IMR-90 (cell line): ENCODE measurements around the gene COL4A3. TPM values are rescaled to one million over a fixed set of nuclear protein-coding genes. Genes with fewer than 3 reads are reported as not detected.

ENCODE experiments used
- ATAC-seq: fragments of 200-7000 bp; cut with Tn5 transposase; 2 replicates; pipeline ENCODE4 v1.9.1; 2020; ENCODE audit warnings: low read depth, mild to moderate bottlenecking, moderate library complexity
- BruUV-seq: library from RNA; stranded (reverse); fragments of 400-500 nt; replicated peaks from 2 replicates; lab custom pipeline; 2021; lab: Mats Ljungman, UMichigan
- CTCF ChIA-PET: fragments of 300-600 bp; formaldehyde crosslinking; extraction: SDS; loops from one replicate; lab custom pipeline; 2021; ENCODE audit warnings: antibody characterized with exemption; lab: Yijun Ruan, JAX
- POLR2A ChIA-PET: fragments of 300-600 bp; sonication (Branson Sonifier 250); formaldehyde crosslinking; loops from one replicate; lab custom pipeline; 2022; ENCODE audit warnings: antibody characterized with exemption; ENCODE audit not compliant: unreplicated experiment; lab: Charles Lee
- DNase-seq: peaks from one replicate; pipeline ENCODE4 v3.0.0; 2013
- H2AFZ ChIP-seq: replicated peaks from 2 replicates; pipeline ENCODE3; 2013; ENCODE audit warnings: low read length, mild to moderate bottlenecking; ENCODE audit not compliant: poor library complexity
- H2AK5ac ChIP-seq: 2 replicates; pipeline ENCODE4 v1.6.1; 2013; ENCODE audit warnings: low read depth, low read length, inconsistent platforms
- H2AK9ac ChIP-seq: replicated peaks from 2 replicates; pipeline ENCODE3; 2013; ENCODE audit warnings: mild to moderate bottlenecking, low read depth, low read length, moderate library complexity; ENCODE audit not compliant: poor library complexity
- H2BK120ac ChIP-seq: 2 replicates; pipeline ENCODE4 v1.6.1; 2013; ENCODE audit warnings: low read depth, low read length, inconsistent platforms
- H2BK15ac ChIP-seq: 3 replicates; pipeline ENCODE4 v1.6.1; 2013; ENCODE audit warnings: low read depth, low read length, inconsistent platforms
- H2BK20ac ChIP-seq: 2 replicates; pipeline ENCODE4 v1.6.1; 2013; ENCODE audit warnings: low read depth, mild to moderate bottlenecking, inconsistent platforms, low read length, moderate library complexity
- H2BK5ac ChIP-seq: 2 replicates; pipeline ENCODE4 v1.6.1; 2013; ENCODE audit warnings: mild to moderate bottlenecking, low read depth, low read length, inconsistent platforms; ENCODE audit not compliant: poor library complexity, severe bottlenecking
- H3K14ac ChIP-seq: replicated peaks from 2 replicates; pipeline ENCODE4 v1.6.1; 2013; ENCODE audit warnings: low read depth, low read length, inconsistent platforms
- H3K18ac ChIP-seq: 2 replicates; pipeline ENCODE4 v1.6.1; 2013; ENCODE audit warnings: low read depth, low read length, control low read depth
- H3K23ac ChIP-seq: 2 replicates; pipeline ENCODE4 v1.6.1; 2013; ENCODE audit warnings: low read depth, low read length, inconsistent platforms
- H3K27ac ChIP-seq: 2 replicates; pipeline ENCODE4 v1.5.1; 2013; ENCODE audit warnings: mild to moderate bottlenecking, control low read depth, low read length; ENCODE audit not compliant: insufficient read depth
- H3K27me3 ChIP-seq: 2 replicates; pipeline ENCODE4 v1.6.1; 2013; ENCODE audit warnings: low read length; ENCODE audit not compliant: control insufficient read depth, insufficient read depth
- H3K36me3 ChIP-seq: 2 replicates; pipeline ENCODE4 v1.6.1; 2013; ENCODE audit warnings: low read length, mixed read lengths; ENCODE audit not compliant: control insufficient read depth, insufficient read depth
- H3K4ac ChIP-seq: 2 replicates; pipeline ENCODE4 v1.6.1; 2013; ENCODE audit warnings: low read depth, low read length, inconsistent platforms
- H3K4me1 ChIP-seq: 2 replicates; pipeline ENCODE4 v1.6.1; 2013; ENCODE audit warnings: low read length, mixed read lengths; ENCODE audit not compliant: control insufficient read depth, insufficient read depth
- H3K4me2 ChIP-seq: 2 replicates; pipeline ENCODE4 v1.6.1; 2013; ENCODE audit warnings: low read depth, mild to moderate bottlenecking, control low read depth, low read length, moderate library complexity
- H3K4me3 ChIP-seq: 2 replicates; pipeline ENCODE4 v1.5.1; 2013; ENCODE audit warnings: low read depth, mild to moderate bottlenecking, control low read depth, low read length, moderate library complexity; ENCODE audit not compliant: insufficient read depth
- H3K56ac ChIP-seq: 2 replicates; pipeline ENCODE4 v1.6.1; 2013; ENCODE audit warnings: low read length, inconsistent platforms; ENCODE audit not compliant: insufficient read depth; ENCODE audit errors: extremely low read depth
- H3K79me1 ChIP-seq, 2 experiments: 2 replicates each; pipeline ENCODE4 v1.6.1; 2013; ENCODE audit warnings: low read length in 2 of 2, inconsistent platforms in 1 of 2, low read depth in 1 of 2
- H3K9ac ChIP-seq: 2 replicates; pipeline ENCODE4 v1.6.1; 2013; ENCODE audit warnings: low read depth, low read length, control low read depth
- H3K9me1 ChIP-seq: 2 replicates; pipeline ENCODE4 v1.6.1; 2013; ENCODE audit warnings: low read length, inconsistent platforms; ENCODE audit not compliant: insufficient read depth
- H3K9me3 ChIP-seq: 2 replicates; pipeline ENCODE4 v1.6.1; 2013; ENCODE audit warnings: low read length; ENCODE audit not compliant: control insufficient read depth, insufficient read depth
- H4K20me1 ChIP-seq: 2 replicates; pipeline ENCODE4 v1.6.1; 2013; ENCODE audit warnings: low read length, inconsistent platforms; ENCODE audit not compliant: insufficient read depth
- H4K5ac ChIP-seq: 2 replicates; pipeline ENCODE4 v1.6.1; 2013; ENCODE audit warnings: mild to moderate bottlenecking, low read depth, low read length, control low read depth
- H4K8ac ChIP-seq, 2 experiments: 2 replicates each; pipeline ENCODE4 v1.6.1; 2013; ENCODE audit warnings: low read depth in 2 of 2, low read length in 2 of 2, control low read depth in 1 of 2, inconsistent platforms in 1 of 2
- H4K91ac ChIP-seq: 2 replicates; pipeline ENCODE4 v1.6.1; 2013; ENCODE audit warnings: low read depth, low read length, inconsistent platforms; ENCODE audit not compliant: insufficient read depth
- CEBPB ChIP-seq: IDR thresholded peaks from 2 replicates; pipeline ENCODE4 v1.6.1; 2012; ENCODE audit warnings: low read depth, low read length, improper control_type of control experiment
- CHD1 ChIP-seq: IDR thresholded peaks from 2 replicates; pipeline ENCODE4 v1.6.1; 2012; ENCODE audit warnings: low read depth, low read length, improper control_type of control experiment
- FOS ChIP-seq: fragments of 150-350 bp; IDR thresholded peaks from 2 replicates; pipeline ENCODE4 v1.6.1; 2016; ENCODE audit warnings: low read depth, low read length
- MAFK ChIP-seq: IDR thresholded peaks from 2 replicates; pipeline ENCODE4 v1.6.1; 2012; ENCODE audit warnings: low read depth, low read length, improper control_type of control experiment
- MAZ ChIP-seq: IDR thresholded peaks from 2 replicates; pipeline ENCODE4 v1.6.1; 2012; ENCODE audit warnings: low read depth, mild to moderate bottlenecking, low read length, improper control_type of control experiment, moderate library complexity, borderline replicate concordance
- MXI1 ChIP-seq: IDR thresholded peaks from 2 replicates; pipeline ENCODE4 v1.6.1; 2012; ENCODE audit warnings: low read depth, mild to moderate bottlenecking, low read length, moderate library complexity, borderline replicate concordance
- NFE2L2 ChIP-seq: fragments of 150-350 bp; IDR thresholded peaks from 2 replicates; pipeline ENCODE4 v1.6.1; 2016; ENCODE audit warnings: low read depth, mild to moderate bottlenecking, low read length
- POLR2A ChIP-seq: IDR thresholded peaks from 2 replicates; pipeline ENCODE4 v1.6.1; 2012; ENCODE audit warnings: mild to moderate bottlenecking, low read depth, low read length
- RCOR1 ChIP-seq: IDR thresholded peaks from 2 replicates; pipeline ENCODE4 v1.6.1; 2012; ENCODE audit warnings: mild to moderate bottlenecking, low read length, improper control_type of control experiment; ENCODE audit not compliant: insufficient replicate concordance
- RFX5 ChIP-seq: IDR thresholded peaks from 2 replicates; pipeline ENCODE4 v1.8.0; 2012; ENCODE audit warnings: low read depth, mild to moderate bottlenecking, low read length, moderate library complexity
- SMC3 ChIP-seq: fragments of 150-350 bp; IDR thresholded peaks from 2 replicates; pipeline ENCODE4 v1.6.1; 2016; ENCODE audit warnings: low read depth, mild to moderate bottlenecking, antibody characterized with exemption, low read length, moderate library complexity
- WGBS, 2 experiments: methylation state at CpG; one replicate each; pipeline versions ENCODE4 v1.1.5 to v1.1.7; 2013; ENCODE audit warnings: missing lambda C conversion rate in 2 of 2; ENCODE audit not compliant: insufficient read length in 1 of 2; ENCODE audit errors: extremely low coverage in 2 of 2; 5-methylcytosine and 5-hydroxymethylcytosine counted together
- dilution Hi-C: fragments of 300-500 bp; cut with HindIII; formaldehyde crosslinking; loops from one replicate; pipeline ENCODE4 v1.14.3; 2018; ENCODE audit warnings: low sequenced_read_pairs; ENCODE audit not compliant: unreplicated experiment
- in situ Hi-C: fragments of 300-500 bp; cut with MboI; formaldehyde crosslinking; loops from 3 replicates; pipeline ENCODE4 v1.14.3; 2019; ENCODE audit warnings: low sequenced_read_pairs, inconsistent platforms, mixed read lengths
- intact Hi-C: fragments of 100-400 bp; cut with micrococcal nuclease; formaldehyde crosslinking; loops from 2 replicates; pipeline ENCODE4 v1.10.0; 2022
- polyA plus RNA-seq, 3 experiments: library from polyadenylated mRNA; depleted of rRNA; stranded (reverse); fragments of >200 nt; gene quantifications; 2 replicates each; pipeline ENCODE4 v1.2.3, GENCODE V29; 2012; ENCODE audit warnings: low replicate concordance in 1 of 3
- total RNA-seq: library from RNA; depleted of rRNA; stranded (reverse); fragments of >200 nt; gene quantifications from 2 replicates; pipeline ENCODE4 v1.2.3, GENCODE V29; 2012
- TF ChIP-seq, protein P1 (sequence below): conservative IDR thresholded peaks from 2 replicates; pipeline ENCODE4 v1.5.1; 2012; ENCODE audit warnings: mild to moderate bottlenecking, low read depth, low read length, improper control_type of control experiment
- TF ChIP-seq, protein P2 (sequence below): fragments of 150-350 bp; IDR thresholded peaks from 2 replicates; pipeline ENCODE4 v1.6.1; 2017; ENCODE audit warnings: mild to moderate bottlenecking, antibody characterized with exemption, low read length, low read depth

Gene COL4A3
- total and polyA plus RNA-seq, 2 of the 4 experiments (the other 2 are of a cell fraction): not detected

DNA sequence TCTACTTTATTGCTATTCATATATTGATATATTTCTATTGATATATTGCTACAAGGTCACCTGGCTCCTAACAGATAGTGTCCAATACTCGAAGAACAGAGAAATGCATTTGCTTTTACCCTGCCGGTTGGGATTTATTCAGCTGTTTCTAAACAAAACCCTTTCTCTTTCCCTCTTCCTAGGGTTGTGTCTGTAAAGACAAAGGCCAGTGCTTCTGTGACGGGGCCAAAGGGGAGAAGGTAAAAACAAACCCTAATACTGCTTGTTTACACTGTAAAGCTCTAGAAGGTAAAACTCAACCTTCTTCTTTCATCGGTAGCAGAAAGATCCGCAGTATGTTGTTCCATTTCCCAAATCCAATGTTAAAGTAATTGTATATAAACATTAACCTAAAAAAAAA lies 73.4 kb downstream of the COL4A3 start:
- Histone ChIP-seq H4K8ac (no peak overlapping the region), H3K4me1 (no peaks in the 10 kb centered on the region), H2BK15ac (no peak overlapping the region), H3K36me3 (no peaks in the 10 kb centered on the region), H4K5ac (no peak overlapping the region), H3K14ac (no peak overlapping the region), H3K9me1 (no peaks in the 10 kb centered on the region), H2BK5ac (no peak overlapping the region), H3K56ac (no peak overlapping the region), H3K9me3 (no peaks in the 10 kb centered on the region), H3K18ac (no peak overlapping the region), H3K27ac (no peak overlapping the region), H2AK9ac (no peak overlapping the region), H2AK5ac (no peak overlapping the region), H3K4me2 (no peak overlapping the region; the same call in 1 of the 2 replicates), H4K20me1 (no peaks in the 10 kb centered on the region), H2BK20ac (no peak overlapping the region), H2AFZ (no peak overlapping the region), H3K4ac (no peak overlapping the region), H3K4me3 (no peak overlapping the region), H2BK120ac (no peak overlapping the region), H3K9ac (no peak overlapping the region), H3K79me1 (no peaks in the 10 kb centered on the region), H4K91ac (no peak overlapping the region), H3K27me3 (peaks cover 8% of the 10 kb centered on the region), H3K23ac (no peak overlapping the region)
- dilution Hi-C loops (no loop called here), intact Hi-C loops (loop anchor here (1.0 to 5.0 kb wide), 4 partner anchors 107 to 1570 kb away; no protein-coding TSS in a partner anchor), in situ Hi-C loops (no loop called here)
- ChIA-PET POLR2A (no interaction called here), CTCF (interaction anchor here (0.6 to 2.1 kb wide), 17 partner anchors 10 to 1928 kb away, joined by 3 to 12 read pairs (median 6); no protein-coding TSS in a partner anchor)
- no peak for ATAC-seq
- no peak for DNase-seq
- WGBS, 2 experiments: 60% methylated on average over 1 of the region's 5 CpGs; no CpG with 5 or more reads in 1 of the 2 experiments
- TF ChIP-seq MAZ: no peak
- TF ChIP-seq CHD1: no peak
- no peak for TF ChIP-seq FOS
- TF ChIP-seq, protein P1, sequence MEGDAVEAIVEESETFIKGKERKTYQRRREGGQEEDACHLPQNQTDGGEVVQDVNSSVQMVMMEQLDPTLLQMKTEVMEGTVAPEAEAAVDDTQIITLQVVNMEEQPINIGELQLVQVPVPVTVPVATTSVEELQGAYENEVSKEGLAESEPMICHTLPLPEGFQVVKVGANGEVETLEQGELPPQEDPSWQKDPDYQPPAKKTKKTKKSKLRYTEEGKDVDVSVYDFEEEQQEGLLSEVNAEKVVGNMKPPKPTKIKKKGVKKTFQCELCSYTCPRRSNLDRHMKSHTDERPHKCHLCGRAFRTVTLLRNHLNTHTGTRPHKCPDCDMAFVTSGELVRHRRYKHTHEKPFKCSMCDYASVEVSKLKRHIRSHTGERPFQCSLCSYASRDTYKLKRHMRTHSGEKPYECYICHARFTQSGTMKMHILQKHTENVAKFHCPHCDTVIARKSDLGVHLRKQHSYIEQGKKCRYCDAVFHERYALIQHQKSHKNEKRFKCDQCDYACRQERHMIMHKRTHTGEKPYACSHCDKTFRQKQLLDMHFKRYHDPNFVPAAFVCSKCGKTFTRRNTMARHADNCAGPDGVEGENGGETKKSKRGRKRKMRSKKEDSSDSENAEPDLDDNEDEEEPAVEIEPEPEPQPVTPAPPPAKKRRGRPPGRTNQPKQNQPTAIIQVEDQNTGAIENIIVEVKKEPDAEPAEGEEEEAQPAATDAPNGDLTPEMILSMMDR: no peak
- TF ChIP-seq MAFK: no peak
- no peak for TF ChIP-seq POLR2A
- TF ChIP-seq, protein P2, sequence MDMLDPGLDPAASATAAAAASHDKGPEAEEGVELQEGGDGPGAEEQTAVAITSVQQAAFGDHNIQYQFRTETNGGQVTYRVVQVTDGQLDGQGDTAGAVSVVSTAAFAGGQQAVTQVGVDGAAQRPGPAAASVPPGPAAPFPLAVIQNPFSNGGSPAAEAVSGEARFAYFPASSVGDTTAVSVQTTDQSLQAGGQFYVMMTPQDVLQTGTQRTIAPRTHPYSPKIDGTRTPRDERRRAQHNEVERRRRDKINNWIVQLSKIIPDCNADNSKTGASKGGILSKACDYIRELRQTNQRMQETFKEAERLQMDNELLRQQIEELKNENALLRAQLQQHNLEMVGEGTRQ: no peak
- TF ChIP-seq SMC3: no peak
- TF ChIP-seq NFE2L2: no peak
- TF ChIP-seq MXI1: no peak
- TF ChIP-seq RFX5: no peak
- TF ChIP-seq CEBPB: no peak
- TF ChIP-seq RCOR1: no peak
- BruUV-seq: no TSS peak
